HG02938 (cell line): ENCODE results near the gene NRIP1.
"Not testable (repeated sequence)": the region's sequence is repeated elsewhere in the genome, so short reads cannot be mapped to it uniquely, and the experiment has no call there.

Experiments used
- ATAC-seq: cut with Tn5 transposase; IDR thresholded peaks from one replicate; pipeline ENCODE4 v1.9.1; 2021; ENCODE audit warnings: mild to moderate bottlenecking, moderate library complexity; ENCODE audit not compliant: unreplicated experiment

The NRIP1 gene

DNA sequence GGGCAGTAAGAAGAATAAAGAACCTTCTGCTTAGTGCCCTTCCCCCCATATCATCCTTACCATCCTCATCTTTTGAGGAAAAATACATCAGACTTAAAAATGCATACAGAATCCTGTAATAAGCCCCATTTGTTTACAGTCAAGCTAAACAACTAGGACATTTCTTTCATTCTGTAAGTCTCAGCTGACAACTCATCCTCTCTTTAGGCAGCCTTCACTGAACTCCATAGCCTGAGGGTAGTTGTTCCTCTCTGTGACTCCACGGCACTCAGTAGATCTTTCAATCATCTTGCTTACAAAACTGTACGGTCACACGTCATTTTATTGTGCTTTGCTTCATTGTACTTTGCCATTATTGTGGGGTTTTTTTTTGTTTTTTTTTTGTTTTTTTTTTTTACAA, 82.5 kb downstream of the NRIP1 start:
- no peak for ATAC-seq

DNA sequence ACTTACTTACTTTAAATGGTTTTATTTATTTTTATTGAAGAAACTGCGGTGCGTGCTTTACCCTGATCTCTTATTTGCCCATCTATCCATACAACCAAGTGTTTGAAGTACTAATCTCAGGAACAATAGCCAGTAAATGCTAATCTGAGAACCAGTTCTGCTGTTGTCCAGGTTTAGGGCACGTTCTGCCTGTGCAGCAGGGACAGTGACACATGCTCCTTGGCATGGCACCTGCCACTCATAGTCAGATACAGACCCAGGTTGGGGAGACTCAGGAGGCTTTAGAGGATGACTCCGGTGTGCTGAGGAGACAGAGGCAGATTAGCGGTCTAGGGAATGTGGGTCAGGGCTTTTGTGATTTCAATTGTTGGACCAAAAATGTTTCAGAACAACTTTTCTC, 83.6 kb downstream of the NRIP1 start:
- ATAC-seq, result no peak

DNA sequence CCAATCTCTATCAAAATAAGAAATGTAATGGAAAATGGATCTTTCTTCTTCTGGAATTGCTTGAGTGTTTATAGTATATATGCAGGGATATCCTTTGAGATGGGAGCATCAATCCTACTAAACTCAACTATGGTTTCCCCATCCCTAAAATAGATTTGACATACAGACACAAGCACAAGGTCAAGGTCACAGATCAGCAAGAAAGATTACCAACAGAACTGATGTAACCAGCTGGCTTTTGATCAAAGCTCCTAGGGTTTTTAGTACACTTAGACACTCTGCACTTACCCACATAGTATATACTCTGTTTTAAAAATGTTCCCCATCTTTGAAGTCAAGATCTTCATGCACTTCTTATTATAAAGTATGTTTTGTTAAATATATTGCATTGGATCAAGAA, 85.5 kb downstream of the NRIP1 start:
- ATAC-seq, result no peak

DNA sequence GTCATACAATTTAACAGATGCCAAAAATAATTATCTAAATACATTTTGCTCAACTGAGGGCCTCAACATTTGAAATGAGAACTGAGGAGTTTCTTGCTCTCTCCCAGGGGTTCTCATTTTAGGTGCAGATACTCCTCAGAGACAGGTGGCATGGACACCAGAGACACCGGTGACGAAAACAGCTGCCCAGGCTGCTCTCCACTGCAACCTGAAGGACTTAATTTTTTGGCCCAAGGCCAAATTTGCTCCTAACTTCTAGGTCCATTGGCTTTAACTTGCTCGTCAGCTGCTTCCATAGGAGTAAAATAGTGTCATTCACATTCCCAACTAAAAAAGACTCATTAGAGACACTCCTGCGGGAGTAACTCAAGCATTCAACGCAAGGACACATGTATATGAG, 87.0 kb downstream of the NRIP1 start:
- no peak for ATAC-seq

DNA sequence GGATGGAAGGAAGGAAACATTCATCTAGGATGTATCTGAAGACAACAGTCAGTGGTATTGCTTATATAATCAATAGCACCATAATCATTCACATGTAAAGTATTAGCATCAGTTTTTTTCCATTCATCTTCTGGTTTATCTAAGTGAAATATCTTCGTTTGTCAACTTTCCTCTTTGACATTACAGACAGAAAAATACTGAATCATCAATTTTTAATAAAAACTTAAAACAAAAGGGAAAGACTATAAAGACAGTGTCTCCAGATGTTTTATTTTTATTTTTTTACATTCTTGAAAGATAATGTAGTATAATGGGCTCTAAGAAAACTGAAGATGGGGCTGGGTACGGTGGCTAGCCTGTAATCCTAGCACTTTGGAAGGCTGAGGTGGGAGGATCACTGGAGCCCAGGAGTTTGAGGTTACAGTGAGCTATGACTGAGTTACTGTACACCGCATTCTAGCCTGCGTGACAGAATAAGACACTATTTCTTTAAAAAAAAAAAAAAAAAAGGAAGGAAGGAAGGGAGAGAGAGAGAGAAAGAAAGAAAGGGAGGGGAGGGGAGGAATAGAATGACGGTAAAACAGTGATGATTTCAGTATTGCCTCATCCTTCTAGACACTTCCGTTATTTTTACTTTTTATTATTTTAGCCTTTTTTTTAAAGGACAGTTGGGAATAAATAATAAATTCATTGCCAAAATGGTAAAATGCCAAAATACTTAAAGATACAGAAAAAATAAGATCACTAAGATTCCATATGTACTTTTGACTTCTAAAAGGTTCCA, 89.5 kb downstream of the NRIP1 start:
- ATAC-seq, result no peak

DNA sequence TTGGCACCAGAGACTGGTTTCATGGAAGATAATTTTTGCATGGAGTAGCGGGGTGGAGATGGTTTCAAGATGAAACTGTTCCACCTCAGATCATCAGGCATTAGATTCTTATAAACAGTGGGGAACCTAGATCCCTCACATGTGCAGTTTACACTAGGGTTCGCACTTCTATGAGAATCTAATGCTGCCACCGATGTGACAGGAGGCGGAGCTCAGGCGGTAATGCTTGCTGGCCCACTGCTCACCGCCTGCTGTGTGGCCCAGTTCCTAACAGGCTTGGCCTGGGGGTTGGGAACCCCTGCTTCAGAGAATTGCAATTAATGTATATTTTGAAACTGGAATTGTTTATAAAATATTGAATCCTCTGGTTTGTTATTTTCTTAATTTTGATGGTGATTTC, 92.1 kb downstream of the NRIP1 start:
- ATAC-seq, result no peak

DNA sequence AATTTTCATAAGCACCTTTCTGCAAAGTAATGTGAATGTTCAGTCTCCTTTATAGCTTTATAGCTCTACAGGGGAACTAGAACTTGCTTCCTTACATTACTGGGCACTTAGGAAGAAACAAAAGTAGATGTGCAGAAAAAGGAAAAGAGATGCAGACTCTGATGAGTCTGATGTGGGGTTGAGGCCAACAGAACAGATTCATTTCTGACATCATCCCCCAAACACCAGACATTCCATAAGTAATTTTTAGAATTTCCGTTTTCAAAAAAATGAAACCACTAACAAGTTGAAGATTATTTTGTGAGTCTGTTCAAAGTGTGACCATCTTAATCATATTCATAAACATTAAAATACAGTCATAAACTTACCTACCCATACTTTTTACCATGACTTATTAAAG, 96.0 kb downstream of the NRIP1 start:
- ATAC-seq, result no peak

DNA sequence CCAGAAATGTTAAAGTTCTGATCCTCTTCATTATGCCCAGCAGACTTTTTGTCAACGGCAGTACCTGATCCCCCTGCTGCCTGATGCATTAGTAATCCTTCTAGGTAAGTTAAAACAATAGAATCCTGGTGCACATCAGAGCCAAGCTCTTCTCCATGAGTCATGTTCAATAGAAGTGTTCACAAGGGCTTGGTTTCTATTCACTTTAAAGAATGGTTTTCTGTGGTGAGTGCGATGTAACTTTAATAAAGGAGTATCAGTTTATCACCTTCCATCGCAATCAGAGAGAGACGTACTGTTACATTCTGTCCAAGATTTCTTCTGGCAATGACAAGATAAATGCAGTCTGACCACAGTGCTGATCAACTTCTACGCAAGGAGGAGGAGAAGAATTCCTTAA, 96.8 kb downstream of the NRIP1 start:
- ATAC-seq, result no peak

DNA sequence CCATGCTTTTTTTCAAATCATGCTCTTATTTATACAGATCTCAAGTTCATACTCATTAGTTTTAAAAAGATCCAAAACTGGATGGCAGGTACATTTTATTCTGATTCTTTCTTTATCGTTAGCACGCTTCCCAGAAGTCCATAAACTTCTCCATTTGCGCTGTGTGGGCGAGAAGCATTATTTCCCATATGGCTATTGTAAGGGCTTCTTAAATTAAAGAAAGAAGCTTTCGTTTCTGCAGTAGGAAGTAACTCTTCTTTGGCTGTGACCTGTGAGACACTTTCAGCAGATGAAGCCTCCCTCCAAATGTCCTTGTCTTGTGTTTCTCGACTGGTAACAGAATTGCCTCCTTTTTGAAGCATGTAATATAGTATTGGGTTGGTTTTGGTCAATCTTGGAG, 100.2 kb downstream of the NRIP1 start:
- no peak for ATAC-seq

DNA sequence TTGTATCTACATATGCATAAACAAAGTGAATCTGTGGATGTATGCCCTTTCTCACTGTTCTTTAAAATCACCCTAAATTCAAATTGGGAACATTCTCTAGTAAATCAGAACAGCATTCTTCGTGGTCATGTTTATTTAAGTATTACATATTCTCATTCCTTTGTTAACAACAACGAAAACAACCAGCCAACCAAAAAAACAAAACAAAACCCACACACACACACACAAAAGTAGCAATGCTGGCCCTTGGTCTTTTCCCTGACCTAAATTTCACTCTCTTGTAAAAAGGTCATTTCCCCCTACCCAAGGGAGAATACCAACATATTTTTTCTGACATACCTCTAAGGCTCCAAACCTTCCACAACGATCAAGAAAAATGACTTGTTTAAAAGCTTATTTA, 102.6 kb downstream of the NRIP1 start:
- ATAC-seq, result no peak

DNA sequence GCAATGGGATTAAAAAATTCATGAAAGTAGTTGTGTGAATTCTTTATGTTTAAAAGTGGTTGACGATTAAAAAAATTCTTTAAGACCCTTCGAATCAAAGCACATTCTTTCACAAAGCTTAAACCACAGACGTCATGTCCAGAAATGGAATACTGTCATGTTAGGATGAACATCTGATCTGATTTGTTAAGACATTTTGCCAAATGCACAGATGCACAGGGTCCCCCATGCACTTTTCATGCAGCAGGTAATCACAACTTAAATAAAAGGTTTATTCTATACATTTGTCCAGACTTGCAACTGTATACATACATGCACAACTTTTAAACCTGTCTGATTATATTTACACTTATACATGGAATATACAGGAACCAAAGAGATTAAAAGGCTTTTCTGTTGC, 103.3 kb downstream of the NRIP1 start:
- no peak for ATAC-seq

DNA sequence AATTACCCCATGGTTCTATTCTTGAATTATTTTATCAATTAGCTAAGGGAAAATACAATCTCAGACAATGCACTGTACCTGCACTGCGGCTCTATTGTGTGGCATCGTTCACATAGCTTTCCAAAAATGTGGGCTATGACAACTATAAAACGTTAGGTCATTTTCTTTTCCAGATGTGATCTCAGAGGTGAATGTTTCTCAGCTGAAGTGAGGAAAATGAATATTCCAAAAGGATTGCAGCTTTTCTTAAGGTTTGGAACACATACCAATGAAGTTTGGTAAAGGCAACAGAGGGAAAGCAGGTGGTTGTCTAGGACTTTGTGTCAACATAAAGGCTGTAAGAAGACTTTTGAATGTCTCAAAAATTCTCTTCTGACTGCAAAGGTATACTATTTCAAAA, 105.5 kb downstream of the NRIP1 start:
- no peak for ATAC-seq

DNA sequence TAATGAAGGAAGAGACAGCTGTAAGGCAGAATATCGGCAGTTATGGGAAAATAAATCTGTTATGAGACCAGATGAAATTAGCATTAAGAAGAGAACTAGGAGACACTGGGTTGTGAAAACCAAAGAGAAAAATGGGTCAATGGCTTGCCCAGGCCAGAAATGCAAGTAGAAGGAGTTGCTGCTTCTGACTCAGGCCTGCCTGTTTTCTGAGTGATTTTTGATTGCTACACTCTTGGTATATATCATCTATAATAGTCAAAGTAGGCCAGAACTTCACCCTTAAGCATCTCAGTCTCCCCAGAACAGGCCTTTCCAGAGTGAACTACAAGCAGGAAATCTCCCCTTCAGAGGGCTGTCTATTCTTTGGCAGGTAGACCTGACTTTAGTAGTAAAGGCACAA, 107.0 kb downstream of the NRIP1 start:
- ATAC-seq, result no peak

DNA sequence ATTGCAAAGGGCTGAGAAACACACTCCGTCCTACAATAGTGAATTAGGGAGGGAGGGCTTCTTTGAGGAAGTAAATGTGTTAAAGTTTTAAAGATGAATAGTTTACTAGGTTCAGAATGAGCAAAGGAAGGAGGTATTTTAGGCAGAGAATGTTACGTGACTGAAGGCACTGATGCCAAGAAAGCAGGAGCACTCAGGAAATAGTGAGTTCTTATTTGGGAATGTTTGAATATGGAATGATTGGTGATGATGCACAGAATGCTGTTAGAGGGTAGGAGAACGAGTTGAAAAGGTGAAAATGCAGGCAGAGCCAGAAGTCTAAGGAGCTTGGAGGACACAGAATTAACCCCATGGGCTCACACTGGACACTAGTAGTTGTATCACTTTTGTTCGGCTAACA, 108.0 kb downstream of the NRIP1 start:
- no peak for ATAC-seq

DNA sequence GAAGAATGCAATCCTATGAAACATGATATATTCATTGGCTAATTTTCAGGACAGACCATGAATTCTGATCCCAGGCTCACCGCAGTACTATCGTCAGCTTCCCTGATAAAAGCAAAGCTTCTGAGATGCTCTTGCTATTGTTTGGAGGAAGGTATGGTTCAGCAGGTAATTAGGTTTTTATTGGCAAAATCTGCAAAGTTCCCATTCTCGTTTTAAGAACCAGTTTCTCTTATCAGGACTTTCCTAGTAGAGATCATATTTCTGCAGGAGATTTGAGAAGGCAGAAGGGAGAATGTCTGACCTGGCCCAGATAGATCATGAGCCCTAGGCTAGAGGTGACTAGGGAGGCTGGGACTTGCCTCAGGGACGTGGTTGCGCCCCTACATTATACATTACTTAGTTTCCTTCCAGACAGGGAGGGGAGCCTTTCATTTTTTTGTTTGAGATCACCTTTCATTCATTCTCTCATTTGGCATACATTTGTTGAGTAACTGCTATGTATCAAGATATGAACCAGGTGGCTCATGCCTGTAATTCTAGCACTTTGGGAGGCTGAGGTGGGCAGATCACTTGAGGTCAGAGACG, 108.8 kb downstream of the NRIP1 start:
- no peak for ATAC-seq

DNA sequence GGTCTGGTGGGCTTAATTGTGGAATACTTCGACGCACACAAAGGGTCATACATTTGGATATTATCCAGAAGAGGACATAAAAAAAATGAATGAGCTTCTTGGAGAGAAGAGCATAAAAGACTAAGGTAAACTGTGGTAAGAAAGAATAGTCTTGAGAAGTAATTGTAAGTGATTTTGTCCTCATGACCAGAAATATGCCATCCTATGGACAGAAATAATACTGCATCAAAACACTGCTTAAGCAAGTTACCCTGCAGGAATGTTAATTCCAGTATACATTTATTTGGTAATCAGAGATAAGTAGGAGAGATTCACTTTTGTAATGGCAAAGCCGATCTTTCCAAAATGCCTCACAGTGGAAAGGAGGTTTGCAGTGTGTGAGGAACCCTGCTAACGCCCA, 111.9 kb downstream of the NRIP1 start:
- no peak for ATAC-seq

DNA sequence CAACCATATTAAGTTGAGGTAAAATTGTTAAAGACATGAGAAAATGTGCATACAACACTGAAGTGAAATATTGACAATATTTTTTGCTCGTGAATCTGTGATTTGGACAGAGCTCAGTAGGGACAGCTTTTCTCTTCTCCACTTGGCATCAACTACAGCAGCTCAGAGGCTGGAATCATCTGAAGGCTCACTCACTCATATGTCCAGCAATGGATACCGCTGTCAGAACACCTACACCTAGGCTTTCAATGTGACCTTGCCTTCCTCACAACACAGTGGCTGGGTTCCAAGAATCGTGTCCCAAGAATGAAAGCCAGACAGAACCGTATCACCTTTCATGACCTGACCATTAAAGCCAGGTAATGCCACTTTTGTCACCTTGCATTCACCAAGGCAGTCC, 115.2 kb downstream of the NRIP1 start:
- no peak for ATAC-seq

DNA sequence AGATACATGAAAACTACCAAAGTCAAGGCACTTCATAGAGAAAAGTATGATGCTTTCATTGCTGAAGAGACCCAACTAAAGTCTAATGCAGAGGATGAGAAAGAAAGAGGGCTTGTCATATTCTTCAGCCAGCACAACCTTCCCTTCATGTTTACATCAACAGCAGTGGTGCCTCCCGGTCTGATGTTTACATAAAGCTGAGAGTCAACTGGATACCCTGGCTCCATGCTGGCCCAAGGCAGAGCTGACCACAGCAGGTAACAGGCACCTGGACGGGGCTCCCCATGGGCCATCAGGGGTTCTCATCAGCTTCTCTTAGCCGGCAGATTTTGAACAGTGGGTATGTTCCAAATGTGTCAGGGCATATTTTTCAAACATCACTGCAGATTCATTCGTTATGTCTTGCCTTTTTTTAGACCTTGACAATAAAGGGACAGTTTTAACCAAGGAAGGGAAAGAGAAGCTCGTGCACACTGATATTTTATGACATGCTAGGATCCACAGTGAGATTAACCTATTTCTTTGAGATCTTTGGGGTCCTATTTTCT, 117.1 kb downstream of the NRIP1 start:
- no peak for ATAC-seq

DNA sequence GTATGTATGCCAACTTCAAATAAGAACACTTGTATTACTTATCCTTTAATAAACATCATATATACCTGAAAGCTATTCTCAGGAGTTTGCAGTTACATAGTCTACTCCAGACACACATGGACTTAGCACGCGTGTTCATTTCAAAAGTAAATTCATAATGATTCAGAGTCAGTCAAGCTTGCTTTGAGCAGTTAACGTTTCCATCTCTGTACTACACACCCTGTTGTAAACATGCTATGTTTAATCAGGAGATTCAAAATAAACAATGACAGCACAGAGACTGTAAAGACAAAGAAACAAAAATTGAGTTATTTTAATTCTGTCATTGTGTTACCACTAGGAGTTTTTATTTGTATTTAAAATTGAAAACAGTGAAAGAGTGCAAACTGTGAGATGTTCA, 119.6 kb downstream of the NRIP1 start:
- ATAC-seq, result no peak

DNA sequence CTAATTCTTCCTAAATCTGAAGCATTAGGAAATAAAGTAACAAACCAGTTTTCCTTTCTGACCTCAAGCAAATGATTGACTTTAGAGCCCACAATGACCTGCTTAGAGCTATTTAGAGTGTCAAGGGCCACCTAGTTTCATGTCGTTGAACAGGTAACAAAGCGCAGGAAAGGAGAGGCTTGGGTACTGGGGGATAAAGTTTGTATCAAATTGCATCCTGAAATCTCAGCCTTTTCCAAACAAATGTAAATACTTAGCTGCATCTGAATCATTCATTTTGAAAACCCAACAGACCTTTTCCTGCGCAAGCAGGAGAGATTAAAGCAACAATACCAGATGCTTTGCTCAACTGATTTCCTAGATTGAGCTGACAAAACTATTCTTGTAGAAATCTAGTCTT, 121.2 kb downstream of the NRIP1 start:
- no peak for ATAC-seq

DNA sequence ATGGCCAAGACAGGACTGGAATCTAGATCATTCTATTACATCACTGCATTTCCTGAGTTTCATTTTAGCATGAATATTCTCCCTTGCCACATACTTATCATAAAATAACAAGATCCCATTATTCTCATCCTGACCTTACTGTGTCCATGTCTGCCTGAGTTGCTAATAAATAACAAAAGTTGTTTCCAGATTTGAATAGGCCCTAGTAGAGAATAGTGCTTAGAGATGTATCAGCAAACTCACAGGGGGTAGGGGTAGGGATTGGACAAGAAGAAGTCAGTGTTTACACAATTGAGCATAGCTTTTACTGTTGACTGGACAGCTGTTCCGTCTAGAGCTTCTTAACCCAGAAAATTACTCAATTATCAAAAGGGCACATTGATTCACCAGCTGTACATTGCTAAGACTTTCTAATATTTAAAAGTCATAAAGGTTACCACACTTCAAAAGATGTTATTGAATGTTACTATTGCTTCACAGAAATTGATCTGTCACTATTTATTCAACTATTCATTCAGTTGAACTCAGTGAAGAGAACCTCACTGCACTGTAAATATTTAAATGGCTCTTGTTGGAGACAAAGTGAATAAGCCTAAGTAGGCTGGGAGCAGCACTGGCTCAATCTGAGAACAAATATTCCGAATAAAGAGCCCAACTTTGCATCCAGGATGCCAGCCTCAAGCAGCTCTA, 121.9 kb downstream of the NRIP1 start:
- no peak for ATAC-seq

DNA sequence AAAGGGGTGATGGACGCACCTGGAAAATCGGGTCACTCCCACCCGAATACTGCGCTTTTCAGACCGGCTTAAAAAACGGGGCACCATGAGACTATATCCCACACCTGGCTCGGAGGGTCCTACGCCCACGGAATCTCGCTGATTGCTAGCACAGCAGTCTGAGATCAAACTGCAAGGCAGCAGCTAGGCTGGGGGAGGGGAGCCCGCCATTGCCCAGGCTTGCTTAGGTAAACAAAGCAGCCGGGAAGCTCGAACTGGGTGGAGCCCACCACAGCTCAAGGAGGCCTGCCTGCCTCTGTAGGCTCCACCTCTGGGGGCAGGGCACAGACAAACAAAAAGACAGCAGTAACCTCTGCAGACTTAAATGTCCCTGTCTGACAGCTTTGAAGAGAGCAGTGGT, 137.5 kb downstream of the NRIP1 start:
- ATAC-seq, result not testable (repeated sequence)
